CD4-positive, alpha-beta T cell (primary cell): Measurements from ENCODE around the gene STOX2. TPM values are rescaled to one million over a fixed set of nuclear protein-coding genes. Genes with fewer than 3 reads are reported as not detected.

Experiments
- ATAC-seq: fragments of 200-7000 bp; cut with Tn5 transposase; one replicate; pipeline ENCODE4 v1.10.0; 2022; ENCODE audit warnings: mild to moderate bottlenecking; ENCODE audit not compliant: poor library complexity
- CTCF ChIA-PET: fragments of 350-600 bp; sonication (Branson Sonifier 250); formaldehyde crosslinking; loops from one replicate; lab custom pipeline; 2021; ENCODE audit warnings: antibody characterized with exemption, inconsistent platforms; lab: Charles Lee
- POLR2A ChIA-PET: fragments of 350-600 bp; sonication (Branson Sonifier 250); formaldehyde crosslinking; loops from one replicate; lab custom pipeline; 2021; ENCODE audit warnings: antibody characterized with exemption, inconsistent platforms; lab: Charles Lee
- DNase-seq, 14 experiments: peaks; one replicate each; pipeline ENCODE4 v3.0.0-alpha.2; 2013 to 2020; ENCODE audit warnings: mixed read lengths in 2 of 14
- H3K27ac ChIP-seq, 2 donors: one replicate each; pipeline versions ENCODE4 v1.5.1 to v1.7.0; 2013; ENCODE audit warnings: low read length in 2 of 2, low read depth in 1 of 2, mild to moderate bottlenecking in 1 of 2
- H3K27me3 ChIP-seq, 2 experiments: 1 replicate in 1 of 2; 2 replicates in 1 of 2; pipeline versions ENCODE4 v1.6.1 to v1.7.0; 2013; ENCODE audit warnings: low read length in 2 of 2, control low read depth in 1 of 2, mild to moderate bottlenecking in 1 of 2, moderate library complexity in 1 of 2; ENCODE audit not compliant: insufficient read depth in 2 of 2, control insufficient read depth in 1 of 2
- H3K36me3 ChIP-seq: one replicate; pipeline ENCODE4 v1.6.1; 2013; ENCODE audit warnings: low read length, control low read depth; ENCODE audit not compliant: insufficient read depth
- H3K4me1 ChIP-seq: one replicate; pipeline ENCODE4 v1.6.1; 2013; ENCODE audit warnings: low read length, control low read depth; ENCODE audit not compliant: insufficient read depth
- H3K4me3 ChIP-seq: one replicate; pipeline ENCODE4 v1.5.1; 2013; ENCODE audit warnings: mild to moderate bottlenecking, low read length, moderate library complexity
- H3K9me3 ChIP-seq, 2 experiments: 1 replicate in 1 of 2; 2 replicates in 1 of 2; pipeline versions ENCODE4 v1.6.1 to v1.7.0; 2013; ENCODE audit warnings: low read length in 2 of 2, mild to moderate bottlenecking in 2 of 2, control low read depth in 1 of 2, moderate library complexity in 1 of 2; ENCODE audit not compliant: control insufficient read depth in 1 of 2, insufficient read depth in 1 of 2
- H3K27ac Mint-ChIP-seq: one replicate; pipeline ENCODE4 v1.8.0; 2020; ENCODE audit warnings: mixed read lengths
- H3K27me3 Mint-ChIP-seq: one replicate; pipeline ENCODE4 v1.8.0; 2021; ENCODE audit warnings: mixed read lengths
- H3K36me3 Mint-ChIP-seq: one replicate; pipeline ENCODE4 v1.8.0; 2021; ENCODE audit warnings: low read depth, mixed read lengths
- H3K4me1 Mint-ChIP-seq: one replicate; pipeline ENCODE4 v1.8.0; 2021; ENCODE audit warnings: low read depth, mixed read lengths
- H3K4me3 Mint-ChIP-seq: one replicate; pipeline ENCODE4 v1.8.0; 2020; ENCODE audit warnings: mild to moderate bottlenecking, mixed read lengths
- H3K9me3 Mint-ChIP-seq: one replicate; pipeline ENCODE4 v1.8.0; 2020; ENCODE audit warnings: mixed read lengths
- intact Hi-C, 2 experiments: fragments of 100-400 bp; cut with DNase I in 1 of 2; cut with micrococcal nuclease in 1 of 2; formaldehyde crosslinking; loops; one replicate each; pipeline versions ENCODE4 v1.15.1 to v1.9.0; 2023 to 2025; cut with DNase I, micrococcal nuclease
- total RNA-seq, 174 experiments: library from RNA in 2 of 174; stranded (reverse) in 2 of 174; gene quantifications; one replicate each; pipeline ENCODE4 v1.2.3 and lab custom pipeline; 2021 to 2026
- TF ChIP-seq, protein P1 (sequence below): fragments of 200-600 bp; IDR thresholded peaks from one replicate; pipeline ENCODE4 v1.8.0; 2022; ENCODE audit warnings: antibody characterized with exemption, mild to moderate bottlenecking

The STOX2 gene
- total RNA-seq, 2 experiments from 2014 or later: not detected

DNA sequence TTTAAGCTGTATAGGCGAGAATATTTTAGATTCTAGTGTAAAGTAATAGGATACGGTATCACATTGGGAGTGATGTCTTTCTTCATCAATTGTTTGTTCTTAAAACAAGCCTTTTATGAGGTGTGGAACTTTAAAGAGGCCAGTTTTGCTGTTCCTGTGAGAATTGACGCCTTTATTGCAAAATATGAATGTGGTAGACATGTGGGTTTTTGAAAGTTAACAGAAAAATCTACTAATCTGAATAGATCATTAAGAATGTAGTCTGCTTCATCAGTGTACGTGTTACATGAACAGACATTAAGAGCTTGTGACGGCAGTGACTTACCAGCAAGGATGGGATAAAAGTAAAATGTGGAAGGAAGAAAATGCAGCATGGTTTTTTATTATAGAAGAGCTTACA is 63.8 kb downstream of the STOX2 start:
- Mint-ChIP-seq H3K9me3 (peaks cover 3% of the 10 kb centered on the region), H3K4me1 (no peaks in the 10 kb centered on the region), H3K4me3 (no peak overlapping the region), H3K36me3 (no peaks in the 10 kb centered on the region), H3K27me3 (peaks cover 52% of the 10 kb centered on the region), H3K27ac (no peak overlapping the region)
- POLR2A ChIA-PET: no interaction called here
- ATAC-seq (no peak), DNase-seq (no peak)
- H3K9me3 ChIP-seq: peaks cover 0 to 8% of the 10 kb centered on the region in 2 experiments
- intact Hi-C loops: no loop called here
- CTCF ChIA-PET: no interaction called here
- H3K4me3 ChIP-seq: no peak overlapping the region
- H3K36me3 ChIP-seq: no peaks in the 10 kb centered on the region
- H3K27ac ChIP-seq: no peak overlapping the region
- H3K27me3 ChIP-seq: peaks cover 5 to 6% of the 10 kb centered on the region in 2 experiments
- no peaks in the 10 kb centered on the region for H3K4me1 ChIP-seq
- TF ChIP-seq, protein P1, sequence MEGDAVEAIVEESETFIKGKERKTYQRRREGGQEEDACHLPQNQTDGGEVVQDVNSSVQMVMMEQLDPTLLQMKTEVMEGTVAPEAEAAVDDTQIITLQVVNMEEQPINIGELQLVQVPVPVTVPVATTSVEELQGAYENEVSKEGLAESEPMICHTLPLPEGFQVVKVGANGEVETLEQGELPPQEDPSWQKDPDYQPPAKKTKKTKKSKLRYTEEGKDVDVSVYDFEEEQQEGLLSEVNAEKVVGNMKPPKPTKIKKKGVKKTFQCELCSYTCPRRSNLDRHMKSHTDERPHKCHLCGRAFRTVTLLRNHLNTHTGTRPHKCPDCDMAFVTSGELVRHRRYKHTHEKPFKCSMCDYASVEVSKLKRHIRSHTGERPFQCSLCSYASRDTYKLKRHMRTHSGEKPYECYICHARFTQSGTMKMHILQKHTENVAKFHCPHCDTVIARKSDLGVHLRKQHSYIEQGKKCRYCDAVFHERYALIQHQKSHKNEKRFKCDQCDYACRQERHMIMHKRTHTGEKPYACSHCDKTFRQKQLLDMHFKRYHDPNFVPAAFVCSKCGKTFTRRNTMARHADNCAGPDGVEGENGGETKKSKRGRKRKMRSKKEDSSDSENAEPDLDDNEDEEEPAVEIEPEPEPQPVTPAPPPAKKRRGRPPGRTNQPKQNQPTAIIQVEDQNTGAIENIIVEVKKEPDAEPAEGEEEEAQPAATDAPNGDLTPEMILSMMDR: no peak

DNA sequence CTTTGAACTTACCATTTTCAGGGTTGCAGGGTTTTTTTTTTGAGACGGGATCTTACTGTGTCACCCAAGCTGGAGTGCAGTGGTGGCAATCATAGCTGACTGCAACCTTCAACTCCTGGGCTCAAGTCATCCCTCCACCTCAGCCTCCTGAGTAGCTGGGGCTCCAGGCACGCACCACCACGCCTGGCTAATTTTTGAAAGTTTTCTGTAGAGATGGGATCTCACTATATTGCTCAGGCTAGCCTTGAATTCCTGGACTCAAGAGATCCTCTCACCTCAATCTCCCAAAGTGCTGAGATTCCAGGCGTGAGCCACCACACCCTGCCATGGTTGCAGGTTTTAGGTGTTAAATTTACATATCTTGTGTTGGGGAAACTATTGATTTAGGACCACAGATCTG is 64.5 kb downstream of the STOX2 start:
- no peaks in the 10 kb centered on the region for H3K36me3 Mint-ChIP-seq
- TF ChIP-seq, protein P1: no peak
- H3K4me3 Mint-ChIP-seq: no peak overlapping the region
- no peak overlapping the region for H3K27ac Mint-ChIP-seq
- H3K4me1 ChIP-seq: no peaks in the 10 kb centered on the region
- no peak overlapping the region for H3K4me3 ChIP-seq
- peaks cover 0 to 5% of the 10 kb centered on the region in 2 experiments for H3K27me3 ChIP-seq
- no peaks in the 10 kb centered on the region for H3K4me1 Mint-ChIP-seq
- POLR2A ChIA-PET: no interaction called here
- H3K27ac ChIP-seq: no peak overlapping the region
- ATAC-seq (no peak), DNase-seq (no peak)
- intact Hi-C loops: no loop called here
- H3K27me3 Mint-ChIP-seq: peaks cover 46% of the 10 kb centered on the region
- CTCF ChIA-PET: no interaction called here
- H3K9me3 ChIP-seq: peaks cover 2 to 8% of the 10 kb centered on the region in 2 experiments
- peaks cover 6% of the 10 kb centered on the region for H3K9me3 Mint-ChIP-seq
- H3K36me3 ChIP-seq: no peaks in the 10 kb centered on the region

DNA sequence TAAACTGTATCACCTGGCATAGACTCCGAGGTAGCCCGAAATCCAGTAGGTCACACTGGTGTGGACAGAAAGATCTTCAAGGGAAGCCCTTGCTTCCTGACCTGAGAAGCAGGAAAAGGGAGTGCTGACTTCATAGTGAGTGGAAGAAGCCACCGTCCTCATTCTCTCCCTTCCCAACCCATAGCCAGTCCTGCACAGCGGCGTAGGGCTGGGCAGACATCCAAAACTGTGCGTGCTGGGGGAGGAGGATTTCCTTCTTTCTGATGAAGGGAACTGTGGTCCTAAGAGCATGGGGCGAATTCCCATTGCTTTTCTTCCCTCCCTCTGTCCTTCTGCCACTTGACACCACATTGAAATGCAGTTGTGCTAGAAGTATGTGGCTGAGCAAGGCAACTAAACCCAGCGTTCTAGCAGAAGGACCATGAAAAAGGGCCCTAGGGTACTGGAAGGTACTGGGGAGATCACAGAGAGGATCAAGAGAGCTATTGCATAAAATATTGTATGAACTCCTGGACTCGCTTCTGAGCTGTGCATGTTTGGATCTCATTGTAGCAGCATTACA is 66.9 kb downstream of the STOX2 start:
- H3K27me3 Mint-ChIP-seq: peaks cover 32% of the 10 kb centered on the region
- Histone ChIP-seq H3K27me3 (no peaks in the 10 kb centered on the region), H3K27ac (no peak overlapping the region), H3K4me1 (no peaks in the 10 kb centered on the region), H3K9me3 (peaks cover 7 to 8% of the 10 kb centered on the region in 2 experiments), H3K4me3 (no peak overlapping the region), H3K36me3 (no peaks in the 10 kb centered on the region)
- H3K36me3 Mint-ChIP-seq: no peaks in the 10 kb centered on the region
- no peaks in the 10 kb centered on the region for H3K4me1 Mint-ChIP-seq
- TF ChIP-seq, protein P1: no peak
- POLR2A ChIA-PET: no interaction called here
- CTCF ChIA-PET: no interaction called here
- no peak overlapping the region for H3K4me3 Mint-ChIP-seq
- H3K27ac Mint-ChIP-seq: no peak overlapping the region
- ATAC-seq: no peak
- DNase-seq: no peak
- peaks cover 6% of the 10 kb centered on the region for H3K9me3 Mint-ChIP-seq
- intact Hi-C loops: no loop called here
